HCT116 (cell line): ENCODE data around the gene TBCCD1. TPM values are rescaled to one million over a fixed set of nuclear protein-coding genes. Genes with fewer than 3 reads are reported as not detected.

Experiments used
- ATAC-seq: fragments of 200-7000 bp; cut with Tn5 transposase; 2 replicates; pipeline ENCODE4 v1.9.1; 2020; ENCODE audit warnings: mild to moderate bottlenecking, moderate library complexity
- BruUV-seq: library from RNA; stranded (reverse); fragments of 400-500 nt; replicated peaks from 2 replicates; lab custom pipeline; 2021; lab: Mats Ljungman, UMichigan
- CTCF ChIA-PET: fragments of 300-600 bp; sonication (Branson Sonifier 250); formaldehyde crosslinking; loops from one replicate; lab custom pipeline; 2021; ENCODE audit warnings: antibody characterized with exemption; lab: Charles Lee
- POLR2A ChIA-PET: fragments of 300-600, 350-600 bp; sonication (Branson Sonifier 250); formaldehyde crosslinking; loops from one replicate; lab custom pipeline; 2021; ENCODE audit warnings: antibody characterized with exemption; lab: Charles Lee
- RAD21 ChIA-PET, 2 experiments: fragments of 300-600 bp; sonication (Branson Sonifier 250); formaldehyde crosslinking; loops; one replicate each; lab custom pipeline; 2023; ENCODE audit warnings: low total read pairs in 2 of 2; ENCODE audit not compliant: uncharacterized antibody in 2 of 2, unreplicated experiment in 2 of 2, low non-redundant PET in 1 of 2; lab: Charles Lee
- DNase-seq: peaks from one replicate; pipeline ENCODE4 v3.0.0-alpha.2; 2010; ENCODE audit warnings: low read depth, low spot score
- H2AFZ ChIP-seq: fragments of 200-600 bp; shearing (Covaris generic), sonication (generic); 2 replicates; pipeline ENCODE4 v1.6.1; 2017; ENCODE audit warnings: low read depth, mixed run types, mixed read lengths, antibody characterized with exemption, low read length; ENCODE audit not compliant: poor library complexity, severe bottlenecking
- H3K27ac ChIP-seq: 2 replicates; pipeline ENCODE4 v1.5.1; 2012; ENCODE audit warnings: low read depth, low read length
- H3K27me3 ChIP-seq: fragments of 200-600 bp; sonication (generic); 2 replicates; pipeline ENCODE4 v1.6.1; 2016; ENCODE audit warnings: mixed run types, low read length, mixed read lengths; ENCODE audit not compliant: insufficient read depth
- H3K36me3 ChIP-seq, 2 experiments: fragments of 200-500 bp in 1 of 2; fragments of 200-600 bp in 1 of 2; sonication (Bioruptor generic) in 1 of 2; sonication (generic) in 1 of 2; 2 replicates each; pipeline versions ENCODE4 v1.5.1 to v1.6.1; 2014 to 2016; ENCODE audit warnings: low read length in 2 of 2, inconsistent platforms in 1 of 2, mixed read lengths in 1 of 2, mixed run types in 1 of 2; ENCODE audit not compliant: insufficient read depth in 2 of 2, control insufficient read depth in 1 of 2
- H3K4me1 ChIP-seq, 2 experiments: fragments of 200-600 bp in 1 of 2; sonication (generic) in 1 of 2; 2 replicates each; pipeline versions ENCODE4 v1.5.1 to v1.6.1; 2012 to 2017; ENCODE audit warnings: low read length in 2 of 2, inconsistent platforms in 1 of 2, mild to moderate bottlenecking in 1 of 2, mixed read lengths in 1 of 2, mixed run types in 1 of 2, moderate library complexity in 1 of 2; ENCODE audit not compliant: insufficient read depth in 2 of 2, control insufficient read depth in 1 of 2
- H3K4me2 ChIP-seq: fragments of 200-600 bp; sonication (generic); 2 replicates; pipeline ENCODE4 v1.6.1; 2017; ENCODE audit warnings: mixed run types, low read length, mixed read lengths
- H3K4me3 ChIP-seq, 2 experiments: fragments of 200-600 bp in 1 of 2; sonication (generic) in 1 of 2; replicated peaks in 1 of 2; 2 replicates each; pipeline ENCODE4 v1.5.1; 2011 to 2016; ENCODE audit warnings: low read length in 2 of 2, control low read depth in 1 of 2, low read depth in 1 of 2, mild to moderate bottlenecking in 1 of 2, mixed read lengths in 1 of 2, mixed run types in 1 of 2
- H3K79me2 ChIP-seq: fragments of 200-600 bp; sonication (generic); 2 replicates; pipeline ENCODE4 v1.6.1; 2017; ENCODE audit warnings: mild to moderate bottlenecking, mixed run types, low read length, moderate library complexity, mixed read lengths; ENCODE audit not compliant: insufficient read depth
- H3K9ac ChIP-seq: fragments of 200-600 bp; sonication (generic); 2 replicates; pipeline ENCODE4 v1.6.1; 2016; ENCODE audit warnings: low read length, mixed read lengths
- H3K9me2 ChIP-seq: fragments of 200-600 bp; sonication (generic), shearing (Covaris generic); 2 replicates; pipeline ENCODE4 v1.6.1; 2017; ENCODE audit warnings: mixed run types, mild to moderate bottlenecking, moderate library complexity; ENCODE audit not compliant: insufficient read depth
- H3K9me3 ChIP-seq, 2 experiments: fragments of 200-500 bp in 1 of 2; fragments of 200-600 bp in 1 of 2; sonication (Bioruptor generic) in 1 of 2; sonication (generic) in 1 of 2; 2 replicates each; pipeline ENCODE4 v1.6.1; 2014 to 2017; ENCODE audit warnings: low read length in 2 of 2, mixed read lengths in 2 of 2, inconsistent platforms in 1 of 2, low read depth in 1 of 2, mild to moderate bottlenecking in 1 of 2, mixed run types in 1 of 2, moderate library complexity in 1 of 2; ENCODE audit not compliant: control insufficient read depth in 1 of 2, insufficient read depth in 1 of 2
- H4K20me1 ChIP-seq: fragments of 200-600 bp; sonication (generic), shearing (Covaris generic); 2 replicates; pipeline ENCODE4 v1.6.1; 2017; ENCODE audit warnings: mixed run types, mild to moderate bottlenecking, moderate library complexity; ENCODE audit not compliant: insufficient read depth
- EGR1 ChIP-seq: IDR thresholded peaks from 2 replicates; pipeline ENCODE4 v1.6.1; 2012; ENCODE audit warnings: low read depth
- EZH2phosphoT487 ChIP-seq: fragments of 200-600 bp; IDR thresholded peaks from 2 replicates; pipeline ENCODE4 v1.6.1; 2018; ENCODE audit warnings: antibody characterized with exemption, borderline replicate concordance
- POLR2AphosphoS5 ChIP-seq: IDR thresholded peaks from 2 replicates; pipeline ENCODE4 v1.6.1; 2011; ENCODE audit warnings: mild to moderate bottlenecking, low read depth, low read length, moderate library complexity
- RAD21 ChIP-seq: IDR thresholded peaks from 2 replicates; pipeline ENCODE4 v1.6.1; 2012; ENCODE audit warnings: low read depth, mild to moderate bottlenecking
- TCF7L2 ChIP-seq: IDR thresholded peaks from 2 replicates; pipeline ENCODE4 v1.7.0; 2011; ENCODE audit warnings: borderline replicate concordance, inconsistent platforms; ENCODE audit not compliant: insufficient read depth, insufficient read length; ENCODE audit errors: extremely low read depth
- ZNF274 ChIP-seq: fragments of 200-500 bp; sonication (Bioruptor generic); IDR thresholded peaks from 2 replicates; pipeline ENCODE4 v1.6.1; 2014; ENCODE audit warnings: mild to moderate bottlenecking, low read depth, low read length, inconsistent platforms
- intact Hi-C: fragments of 100-400 bp; cut with micrococcal nuclease; formaldehyde crosslinking; loops from 2 replicates; pipeline ENCODE4 v1.10.0; 2022
- total RNA-seq: library from RNA; stranded (reverse); gene quantifications from one replicate; pipeline ENCODE4 v1.2.1, GENCODE V29; 2021; ENCODE audit not compliant: unreplicated experiment
- TF ChIP-seq, protein P1 (sequence below): IDR thresholded peaks from 2 replicates; pipeline ENCODE4 v1.6.1; 2011; ENCODE audit warnings: mild to moderate bottlenecking, low read length, moderate library complexity; ENCODE audit not compliant: insufficient replicate concordance; ENCODE audit errors: extremely low read depth
- TF ChIP-seq, protein P2 (sequence below), 3 experiments: fragments of 200-600 bp in 1 of 3; sonication (generic) in 1 of 3; IDR thresholded peaks in 2 of 3; conservative IDR thresholded peaks in 1 of 3; 2 replicates each; pipeline ENCODE4 v1.5.1; 2012 to 2017; ENCODE audit warnings: low read depth in 2 of 3, low read length in 2 of 3, antibody characterized with exemption in 1 of 3, borderline replicate concordance in 1 of 3, control low read depth in 1 of 3, mild to moderate bottlenecking in 1 of 3, mixed read lengths in 1 of 3, mixed run types in 1 of 3, moderate library complexity in 1 of 3; ENCODE audit not compliant: insufficient read depth in 1 of 3
- TF ChIP-seq, protein P3 (sequence below): IDR thresholded peaks from 2 replicates; pipeline ENCODE4 v1.6.1; 2012; ENCODE audit warnings: low read depth
- TF ChIP-seq, protein P4 (sequence below): IDR thresholded peaks from 2 replicates; pipeline ENCODE4 v1.6.1; 2012
- TF ChIP-seq, protein P5 (sequence below): IDR thresholded peaks from 2 replicates; pipeline ENCODE4 v1.6.1; 2012

The TBCCD1 gene
- total RNA-seq, 1 experiment from 2014 or later: 16.8 TPM

DNA sequence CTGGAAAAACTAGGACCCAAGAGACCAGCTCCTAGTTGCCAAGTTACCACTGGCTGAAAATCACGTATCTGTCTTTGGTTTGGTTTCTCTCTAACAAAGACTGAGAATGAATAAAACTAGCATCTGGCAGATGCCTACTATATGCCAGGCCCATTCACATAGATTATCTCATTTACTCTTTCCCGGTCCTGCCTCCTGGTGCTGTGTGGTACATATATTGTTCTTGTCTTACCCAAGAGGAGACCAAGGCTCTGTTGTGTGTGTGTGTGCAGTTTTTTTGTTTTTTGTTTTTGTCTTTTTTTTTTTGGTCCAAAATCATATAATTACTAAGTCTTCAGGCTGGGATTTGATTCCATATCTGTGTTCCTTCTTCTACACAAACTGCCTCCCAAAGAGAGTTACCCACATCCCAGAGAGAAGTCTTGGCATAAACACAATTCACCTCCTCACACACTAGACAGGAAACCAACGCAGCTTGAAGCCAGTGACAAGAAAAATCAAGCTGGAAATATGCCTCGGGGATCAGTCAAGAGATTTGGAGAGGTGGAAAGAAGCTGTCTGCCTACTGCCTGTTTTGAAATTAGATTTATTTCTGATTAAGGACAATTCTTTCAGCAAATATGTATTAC is 46.6 kb upstream of the TBCCD1 start:
- Histone ChIP-seq H3K4me2 (no peak overlapping the region), H3K9ac (no peak overlapping the region), H3K4me3 (no peak overlapping the region), H3K9me3 (no peaks in the 10 kb centered on the region), H3K9me2 (no peaks in the 10 kb centered on the region), H3K27me3 (no peaks in the 10 kb centered on the region), H3K79me2 (no peaks in the 10 kb centered on the region), H4K20me1 (no peaks in the 10 kb centered on the region), H3K27ac (no peak overlapping the region), H3K4me1 (peaks cover 2 to 21% of the 10 kb centered on the region in 2 experiments; a peak in 2 of 4 replicates), H2AFZ (no peak overlapping the region), H3K36me3 (no peaks in the 10 kb centered on the region)
- DNase-seq: no peak
- no peak for ATAC-seq
- ChIA-PET POLR2A (interaction anchor here (1.1 to 1.6 kb wide), 2 partner anchors 140 to 208 kb away, joined by 3 read pairs; no protein-coding TSS in a partner anchor), CTCF (interaction anchor here (0.9 to 8.4 kb wide), 7 partner anchors 16 to 354 kb away, joined by 6 to 64 read pairs (median 8); no protein-coding TSS in a partner anchor), RAD21 (interaction anchor here in 1 of 2 experiments (1.4 kb wide), 1 partner anchor 140 kb away, joined by 5 read pairs; no protein-coding TSS in a partner anchor)
- BruUV-seq: no TSS peak
- TF ChIP-seq, protein P1, sequence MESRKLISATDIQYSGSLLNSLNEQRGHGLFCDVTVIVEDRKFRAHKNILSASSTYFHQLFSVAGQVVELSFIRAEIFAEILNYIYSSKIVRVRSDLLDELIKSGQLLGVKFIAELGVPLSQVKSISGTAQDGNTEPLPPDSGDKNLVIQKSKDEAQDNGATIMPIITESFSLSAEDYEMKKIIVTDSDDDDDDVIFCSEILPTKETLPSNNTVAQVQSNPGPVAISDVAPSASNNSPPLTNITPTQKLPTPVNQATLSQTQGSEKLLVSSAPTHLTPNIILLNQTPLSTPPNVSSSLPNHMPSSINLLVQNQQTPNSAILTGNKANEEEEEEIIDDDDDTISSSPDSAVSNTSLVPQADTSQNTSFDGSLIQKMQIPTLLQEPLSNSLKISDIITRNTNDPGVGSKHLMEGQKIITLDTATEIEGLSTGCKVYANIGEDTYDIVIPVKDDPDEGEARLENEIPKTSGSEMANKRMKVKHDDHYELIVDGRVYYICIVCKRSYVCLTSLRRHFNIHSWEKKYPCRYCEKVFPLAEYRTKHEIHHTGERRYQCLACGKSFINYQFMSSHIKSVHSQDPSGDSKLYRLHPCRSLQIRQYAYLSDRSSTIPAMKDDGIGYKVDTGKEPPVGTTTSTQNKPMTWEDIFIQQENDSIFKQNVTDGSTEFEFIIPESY: no peak
- TF ChIP-seq TCF7L2: no peak
- TF ChIP-seq, protein P2, sequence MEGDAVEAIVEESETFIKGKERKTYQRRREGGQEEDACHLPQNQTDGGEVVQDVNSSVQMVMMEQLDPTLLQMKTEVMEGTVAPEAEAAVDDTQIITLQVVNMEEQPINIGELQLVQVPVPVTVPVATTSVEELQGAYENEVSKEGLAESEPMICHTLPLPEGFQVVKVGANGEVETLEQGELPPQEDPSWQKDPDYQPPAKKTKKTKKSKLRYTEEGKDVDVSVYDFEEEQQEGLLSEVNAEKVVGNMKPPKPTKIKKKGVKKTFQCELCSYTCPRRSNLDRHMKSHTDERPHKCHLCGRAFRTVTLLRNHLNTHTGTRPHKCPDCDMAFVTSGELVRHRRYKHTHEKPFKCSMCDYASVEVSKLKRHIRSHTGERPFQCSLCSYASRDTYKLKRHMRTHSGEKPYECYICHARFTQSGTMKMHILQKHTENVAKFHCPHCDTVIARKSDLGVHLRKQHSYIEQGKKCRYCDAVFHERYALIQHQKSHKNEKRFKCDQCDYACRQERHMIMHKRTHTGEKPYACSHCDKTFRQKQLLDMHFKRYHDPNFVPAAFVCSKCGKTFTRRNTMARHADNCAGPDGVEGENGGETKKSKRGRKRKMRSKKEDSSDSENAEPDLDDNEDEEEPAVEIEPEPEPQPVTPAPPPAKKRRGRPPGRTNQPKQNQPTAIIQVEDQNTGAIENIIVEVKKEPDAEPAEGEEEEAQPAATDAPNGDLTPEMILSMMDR (IDR thresholded peaks at IDR 0.05 in 2 of 3, conservative IDR thresholded peaks at IDR 0.05 in 1 of 3; ENCODE audit: borderline replicate concordance in 1 of 3, insufficient read depth in 1 of 3, low read depth in 2 of 3, low read length in 2 of 3): no peak
- no peak for TF ChIP-seq EGR1
- TF ChIP-seq, protein P3, sequence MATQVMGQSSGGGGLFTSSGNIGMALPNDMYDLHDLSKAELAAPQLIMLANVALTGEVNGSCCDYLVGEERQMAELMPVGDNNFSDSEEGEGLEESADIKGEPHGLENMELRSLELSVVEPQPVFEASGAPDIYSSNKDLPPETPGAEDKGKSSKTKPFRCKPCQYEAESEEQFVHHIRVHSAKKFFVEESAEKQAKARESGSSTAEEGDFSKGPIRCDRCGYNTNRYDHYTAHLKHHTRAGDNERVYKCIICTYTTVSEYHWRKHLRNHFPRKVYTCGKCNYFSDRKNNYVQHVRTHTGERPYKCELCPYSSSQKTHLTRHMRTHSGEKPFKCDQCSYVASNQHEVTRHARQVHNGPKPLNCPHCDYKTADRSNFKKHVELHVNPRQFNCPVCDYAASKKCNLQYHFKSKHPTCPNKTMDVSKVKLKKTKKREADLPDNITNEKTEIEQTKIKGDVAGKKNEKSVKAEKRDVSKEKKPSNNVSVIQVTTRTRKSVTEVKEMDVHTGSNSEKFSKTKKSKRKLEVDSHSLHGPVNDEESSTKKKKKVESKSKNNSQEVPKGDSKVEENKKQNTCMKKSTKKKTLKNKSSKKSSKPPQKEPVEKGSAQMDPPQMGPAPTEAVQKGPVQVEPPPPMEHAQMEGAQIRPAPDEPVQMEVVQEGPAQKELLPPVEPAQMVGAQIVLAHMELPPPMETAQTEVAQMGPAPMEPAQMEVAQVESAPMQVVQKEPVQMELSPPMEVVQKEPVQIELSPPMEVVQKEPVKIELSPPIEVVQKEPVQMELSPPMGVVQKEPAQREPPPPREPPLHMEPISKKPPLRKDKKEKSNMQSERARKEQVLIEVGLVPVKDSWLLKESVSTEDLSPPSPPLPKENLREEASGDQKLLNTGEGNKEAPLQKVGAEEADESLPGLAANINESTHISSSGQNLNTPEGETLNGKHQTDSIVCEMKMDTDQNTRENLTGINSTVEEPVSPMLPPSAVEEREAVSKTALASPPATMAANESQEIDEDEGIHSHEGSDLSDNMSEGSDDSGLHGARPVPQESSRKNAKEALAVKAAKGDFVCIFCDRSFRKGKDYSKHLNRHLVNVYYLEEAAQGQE: no peak
- TF ChIP-seq EZH2phosphoT487: no peak
- TF ChIP-seq, protein P4, sequence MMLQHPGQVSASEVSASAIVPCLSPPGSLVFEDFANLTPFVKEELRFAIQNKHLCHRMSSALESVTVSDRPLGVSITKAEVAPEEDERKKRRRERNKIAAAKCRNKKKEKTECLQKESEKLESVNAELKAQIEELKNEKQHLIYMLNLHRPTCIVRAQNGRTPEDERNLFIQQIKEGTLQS: no peak
- no peak for TF ChIP-seq ZNF274
- TF ChIP-seq, protein P5, sequence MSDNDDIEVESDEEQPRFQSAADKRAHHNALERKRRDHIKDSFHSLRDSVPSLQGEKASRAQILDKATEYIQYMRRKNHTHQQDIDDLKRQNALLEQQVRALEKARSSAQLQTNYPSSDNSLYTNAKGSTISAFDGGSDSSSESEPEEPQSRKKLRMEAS: no peak
- TF ChIP-seq RAD21: no peak
- TF ChIP-seq POLR2AphosphoS5: no peak
- intact Hi-C loops: loop anchor here (1.0 kb wide), 1 partner anchor 208 kb away; no protein-coding TSS in a partner anchor
